Thyroid gland (tissue), 4 donors: ENCODE results near the gene MEF2B. TPM values are rescaled to one million over a fixed set of nuclear protein-coding genes. Genes with fewer than 3 reads are reported as not detected.

ENCODE experiments used
- DNase-seq, 2 donors: peaks; one replicate each; pipeline ENCODE4 v3.0.0-alpha.2; 2019
- H3K27ac ChIP-seq, 3 donors: fragments of 200-600 bp; sonication (generic); 1 replicate in 2 of 3; 2 replicates in 1 of 3; pipeline ENCODE4 v1.5.1; 2016 to 2019; ENCODE audit warnings: mild to moderate bottlenecking in 1 of 3, moderate library complexity in 1 of 3
- H3K27me3 ChIP-seq: fragments of 200-600 bp; sonication (generic); one replicate; pipeline ENCODE4 v1.5.1; 2019
- H3K36me3 ChIP-seq, 2 donors: fragments of 200-600 bp; sonication (generic); one replicate each; pipeline ENCODE4 v1.5.1; 2016 to 2019
- H3K4me1 ChIP-seq, 2 donors: fragments of 200-600 bp; sonication (generic); one replicate each; pipeline ENCODE4 v1.5.1; 2017 to 2019
- H3K4me3 ChIP-seq, 3 donors: fragments of 200-600 bp; sonication (generic); replicated peaks in 1 of 3; 1 replicate in 2 of 3; 2 replicates in 1 of 3; pipeline ENCODE4 v1.5.1; 2016; ENCODE audit warnings: mild to moderate bottlenecking in 1 of 3
- H3K9me3 ChIP-seq: fragments of 200-600 bp; sonication (generic); one replicate; pipeline ENCODE4 v1.5.1; 2017
- CTCF ChIP-seq, 6 experiments: fragments of 200-600 bp in 3 of 6; fragments of 450-650 bp in 3 of 6; sonication (generic) in 3 of 6; IDR thresholded peaks; one replicate each; pipeline ENCODE4 v1.5.1; 2016 to 2019; ENCODE audit warnings: antibody characterized with exemption in 6 of 6, mild to moderate bottlenecking in 2 of 6, inconsistent platforms in 1 of 6, moderate library complexity in 1 of 6
- POLR2A ChIP-seq, 2 donors: fragments of 450-650 bp; IDR thresholded peaks; one replicate each; pipeline ENCODE4 v1.6.1; 2017; ENCODE audit warnings: antibody characterized with exemption in 2 of 2, mild to moderate bottlenecking in 2 of 2, moderate library complexity in 1 of 2
- WGBS, 2 donors: methylation state at CpG; one replicate each; pipeline ENCODE4 v1.1.5; 2017; 5-methylcytosine and 5-hydroxymethylcytosine counted together
- intact Hi-C: fragments of 100-400 bp; cut with DNase I; formaldehyde crosslinking; loops from one replicate; pipeline ENCODE4 v1.15.1; 2023
- total RNA-seq, 4 donors: library from RNA; depleted of rRNA; stranded (reverse); fragments of >200 nt; gene quantifications; one replicate each; pipeline ENCODE4 v1.2.3, GENCODE V29; 2016

Gene MEF2B
- total RNA-seq, 4 donors from 2014 or later: 0.67 to 1.5 TPM; not detected in 2

DNA sequence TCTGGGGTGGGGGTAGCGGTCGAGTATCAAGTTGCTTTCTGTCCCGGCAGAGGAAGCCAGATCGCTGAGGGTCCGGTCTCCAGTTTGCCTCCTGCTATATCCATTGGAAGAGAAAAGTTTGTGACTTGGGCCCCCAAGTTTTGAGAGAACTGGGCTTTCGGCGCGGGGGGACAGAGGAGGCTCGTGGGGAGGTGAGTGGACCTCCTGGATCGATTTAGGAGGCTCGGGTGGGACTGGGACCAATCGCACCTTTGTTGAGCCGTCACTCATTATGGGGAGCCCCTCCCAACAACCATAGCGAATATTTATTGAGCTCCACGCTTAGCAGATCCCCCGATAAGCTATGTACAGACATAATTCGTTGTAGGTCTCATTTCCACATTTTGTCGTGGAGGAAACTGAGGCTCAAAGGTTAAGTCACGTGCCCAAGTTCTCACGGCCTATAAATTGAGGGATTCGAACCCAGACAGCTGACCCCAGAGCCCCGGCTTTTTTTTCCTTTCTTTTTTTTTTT, 22.9 kb upstream of the MEF2B start:
- Histone ChIP-seq H3K36me3 (peaks cover 8 to 18% of the 10 kb centered on the region in 2 donors), H3K9me3 (no peaks in the 10 kb centered on the region), H3K4me3 (peak overlapping the region in 2 of 3 donors; percentile 63 to 93), H3K27ac (peak overlapping the region; percentile 34 to 100 (median 99)), H3K4me1 (peaks cover 34 to 41% of the 10 kb centered on the region in 2 donors), H3K27me3 (no peaks in the 10 kb centered on the region)
- intact Hi-C loops: no loop called here
- no peak for DNase-seq
- WGBS, 2 donors: 1 to 2% methylated on average over 22 of the region's 22 CpGs
- TF ChIP-seq CTCF (IDR thresholded peaks at IDR 0.05): no peak
- no peak for TF ChIP-seq POLR2A (IDR thresholded peaks at IDR 0.05)

GRCh38 chr19:19192078-19192882, 22.2 kb upstream of the MEF2B start, which contains the start of the genes BORCS8 and RFXANK:
BORCS8 (minus strand) TSS chr19:19192152; CDS start chr19:19192117, 35 bp downstream.
RFXANK (plus strand) TSS chr19:19192258; CDS start chr19:19193947, 1,689 bp downstream.
- intact Hi-C loops: no loop called here
- Histone ChIP-seq H3K27ac (peak within 1 kb of the TSS; percentile 99 to 100 (median 99)), H3K27me3 (no peaks in the 10 kb centered on the region), H3K9me3 (no peaks in the 10 kb centered on the region), H3K4me1 (peaks cover 34 to 41% of the 10 kb centered on the region in 2 donors), H3K36me3 (peaks cover 5 to 14% of the 10 kb centered on the region in 2 donors), H3K4me3 (peak within 1 kb of the TSS; percentile 84 to 93 (median 88))
- peak; percentile 100 for DNase-seq
- TF ChIP-seq CTCF (IDR thresholded peaks at IDR 0.05) (peak in 1 of 6 experiments; percentile 7), POLR2A (IDR thresholded peaks at IDR 0.05) (peak; percentile 30 to 41)
- WGBS, 2 donors: 0 to 1% methylated on average over 19 to 40 of the region's 53 CpGs

GRCh38 chr19:19191768-19192077, 21.7 kb upstream of the MEF2B start:
- intact Hi-C loops: no loop called here
- no peak for DNase-seq
- Histone ChIP-seq H3K4me3 (peak overlapping the region; percentile 84 to 93 (median 88)), H3K4me1 (peaks cover 34 to 41% of the 10 kb centered on the region in 2 donors), H3K9me3 (no peaks in the 10 kb centered on the region), H3K27me3 (no peaks in the 10 kb centered on the region), H3K27ac (peak overlapping the region; percentile 99 to 100 (median 99)), H3K36me3 (peaks cover 0 to 8% of the 10 kb centered on the region in 2 donors)
- WGBS, 2 donors: 0 to 1% methylated on average over 15 to 16 of the region's 17 CpGs
- no peak for TF ChIP-seq CTCF (IDR thresholded peaks at IDR 0.05)
- no peak for TF ChIP-seq POLR2A (IDR thresholded peaks at IDR 0.05)

GRCh38 chr19:19186742-19187141, 16.7 kb upstream of the MEF2B start:
- Histone ChIP-seq H3K4me3 (no peak overlapping the region), H3K4me1 (peaks cover 16 to 26% of the 10 kb centered on the region in 2 donors), H3K9me3 (no peaks in the 10 kb centered on the region), H3K27me3 (no peaks in the 10 kb centered on the region), H3K36me3 (peaks cover 6 to 12% of the 10 kb centered on the region in 2 donors), H3K27ac (no peak overlapping the region)
- intact Hi-C loops: no loop called here
- TF ChIP-seq POLR2A (IDR thresholded peaks at IDR 0.05) (no peak), CTCF (IDR thresholded peaks at IDR 0.05) (no peak)
- no peak for DNase-seq
- 92 to 93% methylated on average over 11 to 14 of the region's 14 CpGs for WGBS, 2 donors
